ENCODE results near the gene LRFN5.

DNA sequence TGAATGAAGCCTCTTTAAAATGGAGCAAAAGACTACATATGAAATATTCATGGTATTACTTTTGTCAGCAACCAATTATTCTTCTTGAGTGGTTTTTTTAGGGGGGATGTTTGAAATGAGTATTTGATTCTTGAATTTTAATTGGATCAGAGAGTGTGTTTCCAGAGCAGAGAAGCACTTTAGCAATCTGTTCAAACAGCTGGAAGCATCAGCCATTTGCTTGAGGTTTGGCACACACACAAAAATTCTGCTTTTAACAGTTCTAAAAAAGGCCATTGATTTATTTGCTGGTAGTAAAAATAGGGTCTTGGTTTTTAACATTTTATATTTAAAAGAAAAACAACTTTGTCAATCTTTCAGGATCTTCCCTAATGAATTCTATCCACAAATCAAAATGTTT lies 292.7 kb downstream of the LRFN5 start:
- TF ChIP-seq, protein P1, sequence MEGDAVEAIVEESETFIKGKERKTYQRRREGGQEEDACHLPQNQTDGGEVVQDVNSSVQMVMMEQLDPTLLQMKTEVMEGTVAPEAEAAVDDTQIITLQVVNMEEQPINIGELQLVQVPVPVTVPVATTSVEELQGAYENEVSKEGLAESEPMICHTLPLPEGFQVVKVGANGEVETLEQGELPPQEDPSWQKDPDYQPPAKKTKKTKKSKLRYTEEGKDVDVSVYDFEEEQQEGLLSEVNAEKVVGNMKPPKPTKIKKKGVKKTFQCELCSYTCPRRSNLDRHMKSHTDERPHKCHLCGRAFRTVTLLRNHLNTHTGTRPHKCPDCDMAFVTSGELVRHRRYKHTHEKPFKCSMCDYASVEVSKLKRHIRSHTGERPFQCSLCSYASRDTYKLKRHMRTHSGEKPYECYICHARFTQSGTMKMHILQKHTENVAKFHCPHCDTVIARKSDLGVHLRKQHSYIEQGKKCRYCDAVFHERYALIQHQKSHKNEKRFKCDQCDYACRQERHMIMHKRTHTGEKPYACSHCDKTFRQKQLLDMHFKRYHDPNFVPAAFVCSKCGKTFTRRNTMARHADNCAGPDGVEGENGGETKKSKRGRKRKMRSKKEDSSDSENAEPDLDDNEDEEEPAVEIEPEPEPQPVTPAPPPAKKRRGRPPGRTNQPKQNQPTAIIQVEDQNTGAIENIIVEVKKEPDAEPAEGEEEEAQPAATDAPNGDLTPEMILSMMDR (IDR thresholded peaks at IDR 0.05) = no peak
- no peak for TF ChIP-seq POLR2A (IDR thresholded peaks at IDR 0.05)
